Activated CD4-positive, alpha-beta T cell treated with anti-CD3 and anti-CD28 coated beads for 24 hours (primary cell): Measurements from ENCODE around the gene AMPD2.

ENCODE experiments used
- DNase-seq, 2 donors: peaks; one replicate each; pipeline ENCODE4 v3.0.0-alpha.2; 2020; ENCODE audit warnings: low read depth in 2 of 2

The AMPD2 gene

DNA sequence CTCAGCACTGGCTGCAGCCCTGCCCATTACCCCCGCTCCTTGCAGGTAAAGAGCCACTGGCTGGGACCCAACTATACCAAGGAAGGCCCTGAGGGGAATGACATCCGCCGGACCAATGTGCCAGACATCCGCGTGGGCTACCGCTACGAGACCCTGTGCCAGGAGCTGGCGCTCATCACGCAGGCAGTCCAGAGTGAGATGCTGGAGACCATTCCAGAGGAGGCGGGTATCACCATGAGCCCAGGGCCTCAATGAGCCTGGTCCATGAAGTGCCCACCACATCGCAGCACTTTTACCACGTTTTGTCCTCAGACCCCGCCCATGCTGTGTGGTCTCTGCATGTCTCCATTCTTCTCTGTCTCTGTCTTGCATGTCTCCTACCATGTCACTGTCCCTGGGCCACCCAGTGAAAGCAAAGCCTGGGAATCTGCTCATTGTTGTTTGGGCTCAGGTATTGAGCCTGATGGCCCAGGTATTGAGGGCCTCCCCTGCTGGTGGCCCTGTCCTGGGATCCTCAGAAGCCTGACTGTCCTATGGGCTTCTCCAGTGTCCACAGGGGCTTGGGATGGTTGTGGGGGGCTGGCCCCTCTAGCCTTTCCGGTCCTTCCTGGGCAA is 11.4 kb downstream of the AMPD2 start:
- no peak for DNase-seq

DNA sequence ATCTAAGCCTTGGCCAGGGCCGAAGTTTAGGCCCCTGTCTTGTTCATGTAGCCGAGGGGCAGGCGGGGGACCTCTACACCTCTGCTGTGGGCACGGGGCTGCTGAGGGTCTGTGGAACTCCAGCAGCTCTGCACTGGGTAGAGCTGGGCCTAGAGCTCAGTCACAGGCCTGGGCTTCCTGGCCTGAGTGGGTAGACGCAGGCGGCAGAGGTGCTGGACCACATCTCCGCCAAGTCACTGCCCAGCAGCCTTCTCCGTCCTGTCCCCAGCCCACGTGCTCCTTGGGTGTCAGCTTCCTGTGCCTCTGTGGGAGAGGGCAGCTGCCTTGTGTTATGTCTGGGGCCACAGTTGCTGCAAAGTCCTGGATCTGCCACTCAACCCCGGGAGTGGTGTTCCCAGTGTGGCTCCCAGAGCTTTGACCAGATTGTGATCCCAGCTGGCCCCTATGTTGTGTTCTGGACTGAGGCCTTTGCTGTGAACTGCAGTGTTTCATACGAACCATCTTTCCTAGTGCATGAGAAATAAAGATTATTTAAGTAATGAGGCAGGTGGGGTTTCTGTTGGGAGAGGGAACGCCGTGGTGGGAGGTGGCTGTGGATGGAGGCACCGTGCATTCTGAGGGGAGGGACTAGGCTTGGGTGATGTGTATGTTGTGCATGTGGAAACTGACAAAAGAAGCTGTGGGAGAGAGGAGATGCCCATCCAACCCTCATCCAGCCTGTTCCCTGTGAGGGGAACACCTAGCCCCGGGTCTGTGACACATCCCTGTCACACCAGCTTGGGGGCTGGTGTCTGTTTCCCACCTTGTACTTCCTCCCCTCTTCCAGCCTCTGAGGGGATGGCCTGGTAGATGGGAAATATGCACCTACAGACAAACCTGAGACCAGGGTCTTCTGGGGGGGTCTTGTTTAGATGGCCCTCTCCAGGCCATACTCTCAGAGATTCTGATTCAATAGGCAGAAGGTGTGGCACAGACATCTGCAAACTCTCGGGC is 12.2 kb downstream of the AMPD2 start:
- DNase-seq, result no peak

DNA sequence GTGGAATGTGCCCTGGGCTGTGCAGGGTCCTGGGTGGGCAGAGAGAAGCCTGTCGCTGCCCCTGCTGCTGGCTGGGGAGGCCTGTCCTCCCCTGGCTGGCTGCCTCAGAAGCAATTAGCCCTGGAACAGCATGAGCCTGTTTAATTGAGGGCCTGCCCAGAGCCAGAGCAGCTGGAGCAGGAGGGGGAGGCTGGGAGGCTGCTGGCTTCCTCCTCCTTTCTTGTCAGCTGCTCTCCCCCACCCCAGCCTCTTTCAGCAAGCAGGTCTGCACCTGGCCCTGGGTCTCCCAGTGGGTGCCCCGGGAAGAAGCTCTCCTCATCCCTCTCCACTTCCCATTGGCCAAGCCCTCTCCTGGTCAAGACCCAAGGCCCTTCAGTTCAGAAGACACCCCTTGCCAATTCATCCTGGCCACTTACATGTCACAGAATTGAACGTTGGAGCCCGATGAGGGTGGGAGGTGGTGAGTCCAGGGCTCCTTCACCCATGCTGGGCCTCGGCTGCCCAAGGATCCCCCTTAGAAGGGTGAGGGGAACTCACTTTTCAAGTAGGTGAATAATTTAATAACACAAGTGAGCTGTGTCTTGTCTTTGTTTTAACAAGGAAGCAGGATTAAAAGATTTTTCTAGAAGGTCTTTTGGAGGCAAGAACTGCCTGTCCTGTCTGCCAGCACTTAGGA is 13.2 kb downstream of the AMPD2 start:
- DNase-seq, result no peak

DNA sequence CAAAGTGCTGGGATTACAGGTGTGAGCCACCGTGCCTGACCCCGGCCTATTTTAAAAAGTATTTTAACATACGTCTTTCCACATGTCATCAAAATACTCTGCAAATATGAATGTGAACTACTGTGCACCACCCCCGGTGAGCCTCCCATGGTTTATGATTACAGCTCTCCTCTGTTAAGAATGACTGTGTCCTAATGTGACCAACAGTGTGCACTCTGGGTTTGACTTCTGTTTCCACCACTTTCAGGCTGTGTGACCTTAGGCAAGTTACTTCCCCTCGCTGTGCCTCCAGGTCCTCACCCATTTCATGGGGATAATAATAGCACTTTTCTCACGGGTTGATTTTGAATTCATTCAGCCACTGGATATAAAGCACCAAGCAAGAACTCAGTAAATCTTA is 14.7 kb downstream of the AMPD2 start:
- no peak for DNase-seq

DNA sequence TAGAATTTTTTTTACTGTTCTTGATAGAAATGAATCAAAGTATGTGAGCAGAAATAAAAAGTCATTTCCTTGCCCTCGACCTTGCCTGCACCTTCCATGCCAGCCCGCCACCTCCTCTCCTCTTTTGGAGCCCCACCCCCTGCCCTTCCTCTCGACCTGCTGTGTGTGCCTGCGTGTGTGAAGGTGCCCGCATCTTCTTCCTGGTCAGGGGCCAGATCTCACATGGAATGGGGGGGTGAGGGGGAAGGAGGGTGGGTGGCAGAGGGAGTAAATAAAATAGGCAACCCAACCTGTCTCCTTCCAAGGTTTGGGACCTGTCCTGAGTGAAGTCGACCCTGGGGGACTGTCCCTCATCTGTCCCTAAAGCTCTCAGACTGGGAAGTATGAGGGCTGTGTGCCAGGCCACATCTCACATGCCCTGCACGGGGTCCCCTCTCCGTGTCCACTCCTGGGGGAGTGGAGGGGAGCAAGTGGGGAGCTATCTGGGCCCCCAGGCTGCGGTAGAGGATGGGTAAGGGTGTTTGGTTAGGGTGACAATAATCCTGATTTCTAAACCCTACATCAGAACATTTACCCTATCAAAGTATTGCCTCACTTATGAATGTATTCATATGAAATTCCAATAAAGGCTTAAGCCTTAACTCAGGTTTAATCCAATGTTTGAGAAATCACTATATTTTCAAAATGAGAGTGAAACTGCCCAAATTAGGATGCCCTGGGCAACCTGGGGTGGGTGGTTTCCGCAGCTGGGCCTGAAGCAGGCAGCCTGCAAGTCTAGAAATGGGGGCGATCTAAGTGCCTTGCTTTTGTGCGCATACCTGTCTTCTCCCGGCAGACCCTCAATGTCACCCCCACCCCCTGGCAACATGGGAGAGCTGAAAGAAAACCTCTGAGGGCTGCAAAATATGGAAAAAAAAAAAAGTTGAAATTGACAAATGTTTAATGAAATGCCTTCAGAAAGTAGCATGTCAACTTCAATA is 15.4 kb downstream of the AMPD2 start:
- DNase-seq, result no peak

DNA sequence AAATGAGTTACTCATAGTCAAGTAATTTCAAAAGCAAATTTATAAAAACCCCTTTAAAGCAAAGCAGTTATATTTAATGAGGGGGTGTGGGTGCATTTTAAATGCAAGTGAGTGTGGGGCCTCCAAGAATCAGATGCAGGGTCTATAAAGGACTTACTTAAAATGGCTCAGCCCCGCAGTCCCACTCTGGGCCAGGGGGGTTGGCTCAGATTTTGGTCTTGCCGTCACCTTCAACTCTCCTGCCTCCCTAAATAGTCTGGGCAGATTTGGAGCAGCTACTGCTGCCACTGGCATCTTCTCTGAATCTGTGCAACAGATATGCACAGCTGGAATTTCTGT is 16.2 kb downstream of the AMPD2 start:
- DNase-seq, result no peak

DNA sequence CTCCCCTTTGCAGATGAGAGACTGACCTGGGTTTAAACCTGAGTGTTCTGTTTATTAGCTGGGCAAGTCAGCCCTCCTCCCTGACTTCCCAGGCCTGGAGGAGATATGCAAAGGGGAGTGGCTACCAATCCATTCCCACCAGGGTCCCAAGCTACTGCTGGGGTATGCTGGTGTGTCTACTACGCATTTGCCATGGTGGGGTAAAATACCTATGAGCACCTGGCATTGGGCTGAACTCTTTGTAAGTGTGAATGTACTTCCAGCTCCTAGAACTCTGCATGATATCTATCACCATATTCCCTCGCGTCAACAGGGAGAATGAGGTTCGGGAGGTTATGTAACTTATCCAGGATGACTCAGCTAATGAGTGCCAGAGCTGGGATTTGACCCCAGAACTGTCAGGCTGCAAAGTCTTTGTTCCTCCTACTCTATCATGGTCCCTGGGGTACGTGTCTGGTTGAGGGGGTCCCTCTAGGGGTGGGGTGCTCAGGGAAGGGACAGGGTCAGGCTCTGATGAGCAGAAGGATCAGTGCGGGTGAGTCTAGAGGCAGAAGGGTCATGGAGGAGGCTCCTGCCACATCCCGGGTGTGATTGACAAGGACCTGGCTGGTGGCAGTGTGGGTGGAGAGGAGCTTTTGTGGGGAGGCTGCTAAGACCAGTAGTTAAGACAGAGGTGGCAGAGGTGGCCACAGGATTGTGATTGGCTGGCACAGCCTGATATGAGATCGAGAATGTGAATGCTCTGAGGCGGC is 16.7 kb downstream of the AMPD2 start:
- DNase-seq, result no peak

DNA sequence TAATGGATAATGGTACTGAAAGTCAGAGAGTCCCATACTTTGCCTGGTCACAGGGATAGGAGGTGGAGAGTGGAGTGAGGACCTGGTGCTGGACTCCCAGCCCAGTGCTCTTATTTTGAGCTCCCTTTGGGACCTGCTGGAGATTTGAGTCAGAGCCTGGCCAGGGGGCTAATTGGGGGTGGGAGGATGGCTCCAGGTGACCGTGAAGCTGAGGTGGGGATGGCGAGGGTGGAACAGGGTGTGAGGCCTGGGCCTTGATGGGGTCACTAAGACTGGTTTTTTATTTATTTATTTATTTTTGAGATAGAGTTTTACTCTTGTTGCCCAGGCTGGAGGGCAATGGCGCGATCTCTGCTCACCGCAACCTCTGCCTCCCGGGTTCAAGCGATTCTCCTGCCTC is 17.8 kb downstream of the AMPD2 start:
- DNase-seq, result no peak

DNA sequence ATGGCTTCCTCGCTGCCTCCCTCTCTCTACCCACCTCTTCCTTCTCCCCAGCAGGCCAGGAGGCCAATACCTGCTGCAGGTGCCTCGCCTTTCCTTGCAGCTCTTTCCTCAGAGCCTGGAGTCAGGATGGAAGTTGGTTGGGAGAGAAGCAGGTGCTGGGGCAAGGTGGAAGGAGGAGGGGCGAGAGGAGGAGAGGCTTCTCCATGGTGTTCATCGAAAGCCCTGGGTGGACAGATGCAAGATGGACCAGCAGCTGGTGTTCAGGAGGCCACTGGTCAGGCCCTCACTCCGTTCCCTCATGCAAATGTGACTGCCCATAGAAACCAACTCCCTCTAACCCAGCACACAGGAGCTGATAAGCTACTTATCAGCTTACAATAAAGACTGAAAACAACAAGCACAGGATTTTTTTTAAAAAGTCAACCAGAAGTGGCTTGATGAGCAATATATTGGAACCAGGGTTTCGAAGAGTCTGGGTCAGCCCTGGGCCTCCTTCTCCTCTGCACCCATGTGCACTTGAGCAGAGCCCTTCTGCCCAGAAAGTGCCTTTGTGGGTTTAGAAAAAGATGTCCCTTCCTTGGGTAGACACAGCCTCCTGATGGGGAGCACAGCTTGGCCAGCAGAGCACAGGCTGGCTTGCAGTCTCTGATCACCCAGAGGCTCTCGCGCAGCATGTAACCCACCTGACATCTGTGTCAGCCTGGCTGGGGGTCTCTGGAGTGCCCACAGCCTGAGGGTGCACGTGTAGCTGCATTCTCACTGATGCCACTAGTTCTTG is 19.6 kb downstream of the AMPD2 start:
- no peak for DNase-seq

DNA sequence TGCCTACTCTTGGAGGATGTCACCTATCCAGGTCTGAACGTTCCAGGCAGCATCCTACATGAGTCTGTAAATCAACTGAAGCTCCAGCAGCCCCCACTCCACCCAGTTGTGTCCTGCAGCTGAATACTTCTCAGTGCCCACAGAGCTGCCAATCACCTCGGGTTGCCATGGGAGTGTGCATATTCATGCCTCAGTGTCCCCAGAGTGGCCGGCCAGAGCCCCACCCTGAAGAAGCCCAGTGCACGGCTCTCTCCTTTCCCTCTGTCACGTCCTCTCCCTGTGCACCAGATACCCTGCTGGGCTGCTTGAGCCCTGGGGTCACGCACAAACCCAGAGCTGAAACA is 20.2 kb downstream of the AMPD2 start:
- DNase-seq, result no peak

DNA sequence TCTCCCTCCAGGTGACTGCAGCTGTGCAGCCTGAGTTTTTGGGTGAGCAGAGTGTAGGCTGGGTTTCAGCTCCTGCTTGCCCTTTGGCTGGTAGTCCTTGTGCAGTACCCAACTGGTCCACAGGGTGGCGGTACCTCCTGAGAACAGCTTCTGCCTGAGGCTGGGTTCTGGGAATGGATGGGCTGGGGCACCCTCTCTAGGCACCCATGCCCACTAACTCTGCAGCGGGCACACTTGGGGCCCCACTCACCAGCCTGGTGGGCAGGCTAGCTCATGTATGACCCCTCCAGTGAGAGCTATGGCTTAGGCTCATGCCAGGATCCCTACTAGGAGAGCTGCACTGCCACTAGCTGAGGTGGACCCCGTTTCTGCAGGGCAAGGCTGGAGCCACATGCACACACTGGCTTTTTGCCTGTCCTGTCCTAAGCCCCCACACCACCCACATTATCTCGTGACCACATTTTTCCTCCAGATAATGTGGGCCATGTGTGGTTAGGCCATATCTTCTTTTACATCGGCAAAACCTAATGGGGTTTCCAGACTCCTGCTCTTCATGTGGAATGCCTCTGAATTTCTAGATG is 20.7 kb downstream of the AMPD2 start:
- DNase-seq, result peak; percentile 92 to 94

DNA sequence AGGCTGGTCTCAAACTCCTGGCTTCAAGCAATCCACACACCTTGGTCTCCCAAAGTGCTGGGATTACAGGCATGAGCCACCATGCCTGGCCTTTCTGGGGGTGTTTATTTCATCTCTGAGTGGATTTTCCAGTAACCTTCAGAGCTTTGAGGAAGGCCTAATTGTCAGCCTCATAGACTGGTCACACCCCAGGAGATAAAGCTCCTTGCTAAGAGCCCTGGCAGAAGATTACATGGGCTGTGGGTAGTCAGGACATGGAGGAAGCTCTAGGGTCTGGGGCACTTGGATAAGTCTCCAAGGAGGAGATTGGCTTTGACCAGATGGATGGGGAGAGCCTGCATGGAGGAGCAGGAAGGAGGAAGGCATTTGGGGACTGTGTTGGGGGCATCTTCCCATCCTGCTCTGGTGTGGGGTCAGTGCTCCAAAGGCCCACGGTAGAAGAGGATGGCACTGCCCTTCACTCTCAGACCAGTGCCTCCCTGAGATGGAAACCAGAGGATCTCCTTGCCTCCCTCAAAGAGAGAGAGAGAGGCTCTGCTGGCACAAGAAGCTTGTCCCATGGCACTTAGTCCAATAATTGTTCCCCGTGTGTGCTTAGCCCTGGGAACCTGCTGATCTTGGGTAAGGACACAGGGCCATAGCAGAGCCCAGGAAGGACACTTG is 21.6 kb downstream of the AMPD2 start:
- no peak for DNase-seq

DNA sequence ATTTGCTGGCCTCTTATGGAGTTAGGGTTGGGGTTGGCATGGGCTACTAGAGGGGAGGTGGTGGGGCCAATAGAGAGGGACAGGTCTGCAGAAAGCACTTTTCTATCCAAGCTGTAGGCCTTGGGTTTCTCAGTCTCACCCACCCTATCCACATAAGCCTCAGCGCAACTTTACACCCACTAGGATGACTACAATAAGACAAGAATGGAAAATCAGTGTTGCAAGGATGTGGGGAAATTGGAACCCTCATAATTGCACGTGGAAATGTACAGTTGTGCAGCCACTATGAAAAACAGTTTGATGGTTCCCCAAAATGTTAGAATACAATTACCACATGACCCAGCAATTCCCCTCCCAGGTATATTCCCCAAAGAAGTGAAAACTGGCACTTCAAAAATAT is 22.2 kb downstream of the AMPD2 start:
- no peak for DNase-seq

DNA sequence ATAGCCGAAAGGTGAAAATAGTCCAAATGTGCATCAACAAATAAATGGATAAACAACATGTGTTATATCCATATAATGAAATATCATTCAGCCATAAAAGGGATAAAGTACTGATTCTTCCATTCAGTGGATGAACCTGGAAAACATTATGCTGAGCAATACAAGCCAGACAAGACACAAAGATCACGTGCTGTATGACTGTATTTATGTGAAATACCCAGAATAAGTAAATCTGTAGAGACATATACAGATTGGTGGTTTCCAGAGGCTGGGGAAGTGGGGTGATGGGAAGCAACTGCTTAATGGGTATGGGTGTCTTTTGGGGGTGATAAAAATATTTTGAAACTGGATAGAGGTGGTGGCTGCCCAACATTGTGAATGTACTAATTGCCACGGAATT is 23.0 kb downstream of the AMPD2 start:
- DNase-seq, result no peak

DNA sequence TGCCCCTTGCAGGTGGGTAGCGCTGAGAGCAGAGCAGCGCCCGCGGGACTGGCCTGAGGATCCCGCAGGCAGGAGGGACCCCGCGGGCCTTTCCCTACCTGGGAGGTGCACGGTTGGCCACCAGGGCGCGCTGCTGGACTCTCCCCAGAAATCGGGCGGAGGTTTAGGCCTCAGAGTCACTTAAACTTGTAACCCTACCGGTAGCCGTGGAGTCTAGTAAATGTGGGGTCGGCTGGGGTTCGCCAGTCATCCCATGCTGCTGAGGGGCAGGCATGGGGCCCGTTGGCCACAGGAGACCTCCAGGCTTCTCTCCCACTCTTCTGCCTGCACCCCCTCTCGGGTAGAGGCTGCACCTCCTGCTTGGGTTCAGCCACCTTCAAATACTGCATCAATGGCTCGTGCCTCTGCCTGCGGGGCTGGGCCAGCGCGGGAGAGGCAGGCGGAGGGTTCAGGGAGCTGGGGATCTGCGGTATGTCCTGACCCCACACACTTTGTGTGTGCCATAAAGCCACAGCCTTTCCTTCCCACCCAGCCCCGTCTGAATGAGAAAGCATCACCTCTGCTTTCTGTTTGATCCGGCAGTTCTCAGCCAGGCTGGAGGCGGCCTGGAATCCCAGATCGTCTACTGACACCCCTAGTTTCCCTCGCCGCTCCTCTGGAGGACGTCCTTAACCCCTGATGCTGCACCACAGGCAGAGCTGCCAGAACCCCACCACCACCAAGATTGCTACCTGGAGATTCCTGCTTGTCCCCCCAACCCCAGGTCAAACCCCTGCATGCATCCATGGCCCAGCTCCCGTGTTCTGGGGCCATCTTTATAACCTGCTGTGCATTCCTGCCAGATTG is 24.0 kb downstream of the AMPD2 start:
- peak; percentile 87 to 88 for DNase-seq

DNA sequence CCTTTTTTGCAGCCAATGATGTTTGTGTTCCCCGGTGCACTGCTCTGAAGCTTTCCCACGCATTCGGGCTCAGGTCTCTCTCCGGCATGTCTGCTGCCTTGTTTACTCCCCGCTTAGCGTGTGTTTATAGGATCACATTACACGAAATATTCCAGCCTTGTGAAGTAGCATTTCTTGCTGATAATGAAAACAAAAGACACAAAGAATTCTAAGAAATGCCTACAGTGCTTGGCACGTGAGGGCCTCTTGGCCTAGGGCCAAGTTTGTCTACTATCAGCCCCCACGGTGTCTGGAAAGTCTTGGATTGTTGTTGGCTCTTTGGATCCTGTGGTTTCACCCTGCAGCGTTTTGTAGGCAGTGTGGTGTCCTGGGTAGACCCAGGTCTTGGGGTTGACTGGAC is 25.0 kb downstream of the AMPD2 start:
- DNase-seq, result no peak

DNA sequence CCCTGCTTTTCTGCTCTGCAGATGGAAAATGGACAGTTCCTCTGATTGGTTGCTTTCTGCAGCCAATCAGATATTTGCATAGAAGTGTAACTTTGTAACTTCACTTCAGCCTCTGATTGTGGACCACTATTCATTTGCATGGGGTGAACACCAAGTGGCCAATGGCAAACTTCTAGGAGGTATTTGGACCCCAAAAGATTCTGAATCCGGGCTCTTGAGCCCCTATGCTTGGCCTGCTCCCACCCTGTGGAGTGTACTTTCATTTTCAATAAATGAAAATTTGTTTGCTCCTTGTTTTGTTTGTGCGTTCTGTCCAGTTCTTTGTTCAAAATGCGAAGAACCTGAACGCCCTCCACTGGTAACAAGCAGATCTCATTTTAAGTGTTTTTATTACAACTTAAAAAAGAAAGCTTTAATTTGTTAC is 29.9 kb downstream of the AMPD2 start:
- DNase-seq, result no peak

DNA sequence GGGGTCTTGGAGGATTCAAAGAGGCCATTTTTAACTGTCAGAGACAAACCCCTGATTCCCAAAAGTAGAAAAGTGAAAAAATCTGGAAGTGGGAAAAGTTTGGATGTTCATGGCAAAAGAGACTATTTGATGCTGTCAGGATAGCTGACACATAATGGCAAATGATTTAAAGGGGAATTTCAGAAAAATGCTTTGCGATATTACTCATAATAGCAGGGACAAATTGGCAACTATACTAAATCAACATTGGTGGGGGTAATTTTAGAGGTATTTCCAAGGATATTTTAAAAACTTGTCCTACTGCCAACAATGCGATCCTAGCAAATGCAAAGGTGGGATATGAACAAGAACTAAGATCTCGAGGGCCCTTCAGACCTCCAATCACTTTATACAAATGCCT is 31.0 kb downstream of the AMPD2 start:
- DNase-seq, result no peak
